Activated naive CD8-positive, alpha-beta T cell (primary cell): Measurements from ENCODE around the gene TBX3.

Experiments used
- H3K27ac Mint-ChIP-seq: one replicate; pipeline ENCODE4 v1.8.0; 2021; ENCODE audit warnings: mixed read lengths
- H3K27me3 Mint-ChIP-seq: one replicate; pipeline ENCODE4 v1.8.0; 2021; ENCODE audit warnings: mixed read lengths
- H3K36me3 Mint-ChIP-seq: one replicate; pipeline ENCODE4 v1.8.0; 2021; ENCODE audit warnings: mixed read lengths
- H3K4me1 Mint-ChIP-seq: one replicate; pipeline ENCODE4 v1.8.0; 2021; ENCODE audit warnings: low read depth, mixed read lengths
- H3K4me3 Mint-ChIP-seq: one replicate; pipeline ENCODE4 v1.8.0; 2021; ENCODE audit warnings: mild to moderate bottlenecking, mixed read lengths
- H3K9me3 Mint-ChIP-seq: one replicate; pipeline ENCODE4 v1.8.0; 2021; ENCODE audit warnings: low read depth, mixed read lengths

The TBX3 gene

GRCh38 chr12:114656906-114657596, 26.9 kb downstream of the TBX3 start:
- Mint-ChIP-seq H3K36me3 (no peaks in the 10 kb centered on the region), H3K4me3 (no peak overlapping the region), H3K4me1 (no peaks in the 10 kb centered on the region), H3K9me3 (no peaks in the 10 kb centered on the region), H3K27me3 (no peaks in the 10 kb centered on the region), H3K27ac (no peak overlapping the region)

GRCh38 chr12:114655934-114656749, 27.8 kb downstream of the TBX3 start:
- no peak overlapping the region for H3K27ac Mint-ChIP-seq
- H3K4me3 Mint-ChIP-seq: no peak overlapping the region
- no peaks in the 10 kb centered on the region for H3K4me1 Mint-ChIP-seq
- no peaks in the 10 kb centered on the region for H3K36me3 Mint-ChIP-seq
- no peaks in the 10 kb centered on the region for H3K9me3 Mint-ChIP-seq
- no peaks in the 10 kb centered on the region for H3K27me3 Mint-ChIP-seq

GRCh38 chr12:114649585-114649984, 34.4 kb downstream of the TBX3 start:
- Mint-ChIP-seq H3K4me1 (no peaks in the 10 kb centered on the region), H3K36me3 (no peaks in the 10 kb centered on the region), H3K27me3 (peaks cover 2% of the 10 kb centered on the region)

GRCh38 chr12:114648711-114649110, 35.3 kb downstream of the TBX3 start:
- H3K27me3 Mint-ChIP-seq: peaks cover 2% of the 10 kb centered on the region
- no peak overlapping the region for H3K4me3 Mint-ChIP-seq
- H3K9me3 Mint-ChIP-seq: no peaks in the 10 kb centered on the region
- H3K27ac Mint-ChIP-seq: no peak overlapping the region
- H3K36me3 Mint-ChIP-seq: no peaks in the 10 kb centered on the region
- no peaks in the 10 kb centered on the region for H3K4me1 Mint-ChIP-seq

More at GRCh38 chr12:114649585-114649984, 34.4 kb downstream of the TBX3 start:
- Mint-ChIP-seq H3K9me3 (no peaks in the 10 kb centered on the region), H3K4me3 (no peak overlapping the region), H3K27ac (no peak overlapping the region)

- Mint-ChIP-seq H3K27ac (no peak overlapping the region), H3K9me3 (no peaks in the 10 kb centered on the region), H3K36me3 (no peaks in the 10 kb centered on the region), H3K4me3 (no peak overlapping the region), H3K27me3 (peaks cover 8% of the 10 kb centered on the region), H3K4me1 (no peaks in the 10 kb centered on the region)
Observed at GRCh38 chr12:114638790-114639435, 45.1 kb downstream of the TBX3 start.

GRCh38 chr12:114636723-114637480, 47.1 kb downstream of the TBX3 start:
- Mint-ChIP-seq H3K9me3 (no peaks in the 10 kb centered on the region), H3K4me1 (no peaks in the 10 kb centered on the region), H3K27me3 (peaks cover 8% of the 10 kb centered on the region), H3K36me3 (no peaks in the 10 kb centered on the region), H3K4me3 (no peak overlapping the region), H3K27ac (no peak overlapping the region)

GRCh38 chr12:114631242-114631641, 52.7 kb downstream of the TBX3 start:
- no peak overlapping the region for H3K4me3 Mint-ChIP-seq
- peaks cover 8% of the 10 kb centered on the region for H3K27me3 Mint-ChIP-seq
- H3K4me1 Mint-ChIP-seq: no peaks in the 10 kb centered on the region
- H3K9me3 Mint-ChIP-seq: no peaks in the 10 kb centered on the region
- H3K36me3 Mint-ChIP-seq: no peaks in the 10 kb centered on the region
- H3K27ac Mint-ChIP-seq: no peak overlapping the region

- Mint-ChIP-seq H3K4me1 (no peaks in the 10 kb centered on the region), H3K27ac (no peak overlapping the region), H3K27me3 (peaks cover 10% of the 10 kb centered on the region), H3K9me3 (no peaks in the 10 kb centered on the region), H3K36me3 (no peaks in the 10 kb centered on the region), H3K4me3 (no peak overlapping the region)
Observed at GRCh38 chr12:114628199-114628598, 55.8 kb downstream of the TBX3 start.

- H3K4me1 Mint-ChIP-seq: no peaks in the 10 kb centered on the region
- no peaks in the 10 kb centered on the region for H3K36me3 Mint-ChIP-seq
Observed at GRCh38 chr12:114627393-114627792, 56.6 kb downstream of the TBX3 start.

GRCh38 chr12:114625294-114625851, 58.6 kb downstream of the TBX3 start:
- Mint-ChIP-seq H3K9me3 (no peaks in the 10 kb centered on the region), H3K4me1 (no peaks in the 10 kb centered on the region), H3K27ac (no peak overlapping the region), H3K36me3 (no peaks in the 10 kb centered on the region), H3K4me3 (no peak overlapping the region), H3K27me3 (peaks cover 11% of the 10 kb centered on the region)

More at GRCh38 chr12:114627393-114627792, 56.6 kb downstream of the TBX3 start:
- Mint-ChIP-seq H3K9me3 (no peaks in the 10 kb centered on the region), H3K27ac (no peak overlapping the region), H3K4me3 (no peak overlapping the region), H3K27me3 (peaks cover 13% of the 10 kb centered on the region)

- no peaks in the 10 kb centered on the region for H3K9me3 Mint-ChIP-seq
- H3K4me3 Mint-ChIP-seq: no peak overlapping the region
Observed at GRCh38 chr12:114623737-114624136, 60.2 kb downstream of the TBX3 start.

More at GRCh38 chr12:114623737-114624136, 60.2 kb downstream of the TBX3 start:
- Mint-ChIP-seq H3K36me3 (no peaks in the 10 kb centered on the region), H3K27me3 (peaks cover 10% of the 10 kb centered on the region), H3K27ac (no peak overlapping the region), H3K4me1 (no peaks in the 10 kb centered on the region)
